ENCODE results near the gene FOXJ1. TPM values are rescaled to one million over a fixed set of nuclear protein-coding genes. Genes with fewer than 3 reads are reported as not detected.

The FOXJ1 gene
- total and polyA plus RNA-seq, 2 of the 13 experiments (the other 11 are each of a cell fraction or from before 2014, with no cell fraction given) = 0.98 to 1.6 TPM

- TF ChIP-seq BCL3 (CRISPR knock-in tag; IDR thresholded peaks at IDR 0.05) = no peak
- 0 out of 2 replicates have a peak, but pooled peaks have one; percentile 9 for TF ChIP-seq ZNF556 (CRISPR knock-in tag; IDR thresholded peaks at IDR 0.05; ENCODE audit: borderline replicate concordance)
- peak; percentile 10; the same call in 1 of the 2 replicates for TF ChIP-seq MYC (CRISPR knock-in tag; IDR thresholded peaks at IDR 0.05; ENCODE audit: borderline replicate concordance)
- no peak for TF ChIP-seq KLF15 (CRISPR knock-in tag; IDR thresholded peaks at IDR 0.05; ENCODE audit: borderline replicate concordance)
- TF ChIP-seq HOXD1 (CRISPR knock-in tag; IDR thresholded peaks at IDR 0.05) = no peak
- TF ChIP-seq IRX3 (CRISPR knock-in tag; IDR thresholded peaks at IDR 0.05; ENCODE audit: borderline replicate concordance, low read depth) = no peak
- TF ChIP-seq TMF1 (CRISPR knock-in tag; IDR thresholded peaks at IDR 0.05; ENCODE audit: low read depth) = peak; percentile 40; the same call in 1 of the 2 replicates
- no peak for TF ChIP-seq KLF13 (CRISPR knock-in tag; IDR thresholded peaks at IDR 0.05)
- TF ChIP-seq ZSCAN31 (CRISPR knock-in tag; IDR thresholded peaks at IDR 0.05; ENCODE audit: low read depth) = 0 out of 2 replicates have a peak, but pooled peaks have one; percentile 4
- TF ChIP-seq ZBTB40 (IDR thresholded peaks at IDR 0.05) = no peak
- TF ChIP-seq ZBTB40 (CRISPR knock-in tag; IDR thresholded peaks at IDR 0.05) = no peak
- 0 out of 2 replicates have a peak, but pooled peaks have one; percentile 36 for TF ChIP-seq HIC2 (CRISPR knock-in tag; IDR thresholded peaks at IDR 0.05; ENCODE audit: low read depth)
- 0 out of 2 replicates have a peak, but pooled peaks have one; percentile 16 for TF ChIP-seq SALL2 (CRISPR knock-in tag; IDR thresholded peaks at IDR 0.05)
- peak; percentile 21; the same call in 1 of the 2 replicates for TF ChIP-seq ZSCAN9 (CRISPR knock-in tag; IDR thresholded peaks at IDR 0.05; ENCODE audit: borderline replicate concordance)
- TF ChIP-seq ZBTB25 (CRISPR knock-in tag; IDR thresholded peaks at IDR 0.05) = no peak
- 0 out of 2 replicates have a peak, but pooled peaks have one; percentile 77 for TF ChIP-seq LBX2 (CRISPR knock-in tag; IDR thresholded peaks at IDR 0.05; ENCODE audit: borderline replicate concordance)
Measured at GRCh38 chr17:76102944-76103273, 38.1 kb downstream of the FOXJ1 start (continued).
